ENCODE data around the gene C10orf62.
A peak's percentile ranks its signal among the peaks of the same experiment; 100 is the strongest.
"Not testable (repeated sequence)": the region's sequence is repeated elsewhere in the genome, so short reads cannot be mapped to it uniquely, and the experiment has no call there.

Gene C10orf62, protein sequence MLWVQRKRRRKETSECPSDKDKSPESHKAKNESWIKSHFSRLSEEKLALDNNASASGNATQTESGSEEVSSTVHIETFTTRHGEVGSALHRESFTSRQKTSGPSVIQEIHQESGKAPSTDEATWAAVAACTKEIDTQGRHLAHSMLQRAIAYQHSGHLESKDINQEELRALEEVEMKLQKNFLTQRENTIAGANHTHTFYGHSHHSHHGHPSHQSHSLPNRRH

GRCh38 chr10:97589479-97589878 lies at the start of gene C10orf62:
C10orf62 (plus strand) TSS chr10:97589721; CDS start chr10:97589898, 177 bp downstream.
- DNase-seq: no peak

- DNase-seq: no peak
These were observed 48.6 kb upstream of the C10orf62 start for GRCh38 chr10:97540669-97541500.

GRCh38 chr10:97542169-97543024 lies 47.1 kb upstream of the C10orf62 start:
- no peak for DNase-seq

GRCh38 chr10:97543025-97543546 lies 46.4 kb upstream of the C10orf62 start:
- no peak for DNase-seq

- no peak for DNase-seq
These were observed 42.9 kb upstream of the C10orf62 start for GRCh38 chr10:97546456-97547270.

- no peak for DNase-seq
These were observed 42.3 kb upstream of the C10orf62 start for GRCh38 chr10:97547271-97547600.

GRCh38 chr10:97547962-97548361 lies 41.6 kb upstream of the C10orf62 start:
- no peak for DNase-seq

GRCh38 chr10:97548828-97549455 lies 40.6 kb upstream of the C10orf62 start:
- no peak for DNase-seq

- DNase-seq: no peak
These were observed 39.8 kb upstream of the C10orf62 start for GRCh38 chr10:97549587-97550322.

- no peak for DNase-seq
These were observed 39.0 kb upstream of the C10orf62 start for GRCh38 chr10:97550336-97551149.

DNA sequence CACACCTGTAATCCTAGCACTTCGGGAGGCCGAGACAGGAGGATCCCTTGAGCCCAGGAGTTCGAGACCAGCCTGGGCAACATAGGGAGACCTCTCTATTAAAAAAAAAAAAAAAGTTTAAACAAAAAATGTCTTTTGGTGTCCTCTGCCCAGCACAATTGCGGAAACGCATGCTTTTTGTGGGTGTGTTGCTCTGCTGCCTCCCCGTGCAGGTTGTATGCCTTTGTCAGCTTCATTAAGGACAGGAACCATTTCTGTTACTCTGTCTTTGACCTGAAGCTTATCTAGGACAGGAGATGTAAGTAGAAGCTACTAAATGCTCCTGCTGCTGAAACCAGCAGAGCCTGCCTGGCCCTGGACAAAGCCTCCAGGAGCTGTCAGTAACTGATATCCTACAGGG lies 38.2 kb upstream of the C10orf62 start:
- DNase-seq: no peak

- peak; percentile 24 to 45 (median 36) for DNase-seq
These were observed 35.9 kb upstream of the C10orf62 start for GRCh38 chr10:97553575-97554031.

DNA sequence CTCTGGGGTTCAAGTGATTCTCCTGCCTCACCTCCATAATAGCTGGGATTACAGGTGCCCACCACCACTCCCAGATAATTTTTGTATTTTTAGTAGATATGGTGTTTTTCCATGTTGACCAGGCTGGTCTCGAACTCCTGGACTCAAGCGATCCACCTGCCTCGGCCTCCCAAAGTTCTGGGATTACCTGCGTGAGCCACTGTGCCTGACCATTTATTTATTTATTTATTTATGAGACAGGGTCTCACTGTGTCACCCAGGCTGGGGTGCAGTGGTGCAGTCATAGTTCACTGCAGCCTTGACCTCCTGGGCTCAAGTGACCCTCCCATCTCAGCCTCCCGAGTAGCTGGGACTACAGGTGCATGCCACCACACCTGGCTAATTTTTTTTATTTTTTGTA lies 35.2 kb upstream of the C10orf62 start:
- DNase-seq: not testable (repeated sequence)

DNA sequence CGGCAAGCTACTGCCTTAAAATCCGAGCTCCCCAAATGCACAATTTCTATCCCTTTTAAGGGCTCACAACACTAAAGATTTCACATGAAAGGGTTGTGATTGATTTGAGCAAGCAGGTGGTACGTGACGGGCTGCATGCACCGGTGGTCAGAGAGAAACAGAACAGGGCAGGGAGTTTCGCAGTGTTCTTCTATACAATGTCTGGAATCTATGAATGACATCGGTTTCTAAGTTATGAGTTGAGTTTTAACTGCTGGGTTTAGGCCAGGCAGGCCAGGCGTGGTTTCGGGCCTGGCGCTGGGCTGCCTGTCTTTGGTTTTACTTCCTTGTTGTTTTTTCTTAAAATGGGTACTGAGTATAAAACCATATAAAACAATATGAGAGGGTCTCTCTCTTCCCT lies 34.0 kb upstream of the C10orf62 start:
- not testable (repeated sequence) for DNase-seq

GRCh38 chr10:97560731-97561381 lies 28.7 kb upstream of the C10orf62 start:
- DNase-seq: not testable (repeated sequence)

- not testable (repeated sequence) for DNase-seq
These were observed 28.0 kb upstream of the C10orf62 start for GRCh38 chr10:97561386-97562077.

- DNase-seq: not testable (repeated sequence)
These were observed 27.2 kb upstream of the C10orf62 start for GRCh38 chr10:97562329-97562728.

DNA sequence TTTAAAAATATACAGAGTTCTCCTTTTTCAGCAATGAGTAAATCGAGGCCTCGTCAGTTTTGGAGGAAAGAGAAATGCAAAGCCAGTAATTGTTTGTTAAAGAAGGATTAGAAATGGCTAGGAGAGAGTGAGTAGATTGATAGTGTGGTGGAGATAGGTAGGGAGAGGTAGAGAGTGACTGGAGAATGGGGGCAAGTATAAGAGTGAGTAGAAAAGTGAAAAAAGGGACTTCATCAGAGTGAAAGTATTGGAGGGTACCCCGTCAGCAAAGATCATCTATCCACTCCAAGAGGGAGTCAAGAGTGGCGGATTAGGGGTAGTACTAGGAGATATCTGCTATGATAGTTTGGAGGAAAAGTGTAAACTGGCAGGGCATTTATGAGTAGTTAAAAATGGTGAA lies 26.2 kb upstream of the C10orf62 start:
- no peak for DNase-seq

- DNase-seq: no peak
These were observed 24.7 kb upstream of the C10orf62 start for GRCh38 chr10:97564776-97565175.

Data from activated CD4-positive, CD25-positive, alpha-beta regulatory T cell (primary cell).